Hepatocyte (in vitro differentiated cells): ENCODE results near the gene ECHS1.

Source experiments
- EZH2 ChIP-seq: fragments of 200-600 bp; sonication (generic); IDR thresholded peaks from 2 replicates; pipeline ENCODE4 v1.6.1; 2016; ENCODE audit warnings: antibody characterized with exemption, mild to moderate bottlenecking, borderline replicate concordance
- TF ChIP-seq, protein P1 (sequence below): fragments of 200-600 bp; sonication (generic); IDR thresholded peaks from 2 replicates; pipeline ENCODE4 v1.5.1; 2016; ENCODE audit warnings: antibody characterized with exemption, mild to moderate bottlenecking; ENCODE audit not compliant: poor library complexity

DNA sequence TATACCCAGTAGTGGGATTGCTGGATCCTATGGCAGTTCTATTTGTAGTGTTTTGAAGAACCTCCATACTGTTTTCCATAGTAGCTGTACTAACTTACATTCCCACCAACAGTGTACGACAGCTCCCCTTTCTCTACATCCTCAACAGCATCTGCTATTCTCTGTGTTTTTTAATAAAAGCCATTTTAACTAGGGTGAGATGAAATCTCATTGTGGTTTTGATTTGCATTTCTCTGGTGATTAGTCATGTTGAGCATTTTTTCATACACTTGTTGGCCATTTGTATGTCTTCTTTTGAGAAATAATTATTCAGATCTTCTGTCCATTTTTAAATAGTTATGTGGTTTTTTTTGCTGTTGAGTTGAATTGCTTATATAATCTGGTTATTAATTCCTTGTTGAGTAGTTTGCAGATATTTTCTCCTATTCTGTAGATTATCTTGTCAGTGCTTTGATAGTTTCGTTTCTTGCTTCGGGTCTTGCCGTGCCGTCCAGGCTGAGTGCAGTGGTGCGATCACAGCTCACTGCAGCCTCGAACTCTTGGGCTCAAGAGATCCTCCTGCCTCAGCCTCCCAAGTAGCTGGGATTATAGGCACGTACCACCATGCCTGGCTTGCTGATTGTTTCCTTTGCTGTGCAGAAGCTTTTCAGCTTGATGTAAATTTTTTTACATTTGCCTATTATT is 32.8 kb upstream of the ECHS1 start:
- TF ChIP-seq, protein P1, sequence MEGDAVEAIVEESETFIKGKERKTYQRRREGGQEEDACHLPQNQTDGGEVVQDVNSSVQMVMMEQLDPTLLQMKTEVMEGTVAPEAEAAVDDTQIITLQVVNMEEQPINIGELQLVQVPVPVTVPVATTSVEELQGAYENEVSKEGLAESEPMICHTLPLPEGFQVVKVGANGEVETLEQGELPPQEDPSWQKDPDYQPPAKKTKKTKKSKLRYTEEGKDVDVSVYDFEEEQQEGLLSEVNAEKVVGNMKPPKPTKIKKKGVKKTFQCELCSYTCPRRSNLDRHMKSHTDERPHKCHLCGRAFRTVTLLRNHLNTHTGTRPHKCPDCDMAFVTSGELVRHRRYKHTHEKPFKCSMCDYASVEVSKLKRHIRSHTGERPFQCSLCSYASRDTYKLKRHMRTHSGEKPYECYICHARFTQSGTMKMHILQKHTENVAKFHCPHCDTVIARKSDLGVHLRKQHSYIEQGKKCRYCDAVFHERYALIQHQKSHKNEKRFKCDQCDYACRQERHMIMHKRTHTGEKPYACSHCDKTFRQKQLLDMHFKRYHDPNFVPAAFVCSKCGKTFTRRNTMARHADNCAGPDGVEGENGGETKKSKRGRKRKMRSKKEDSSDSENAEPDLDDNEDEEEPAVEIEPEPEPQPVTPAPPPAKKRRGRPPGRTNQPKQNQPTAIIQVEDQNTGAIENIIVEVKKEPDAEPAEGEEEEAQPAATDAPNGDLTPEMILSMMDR = no peak
- TF ChIP-seq EZH2 = no peak
